Ascending aorta (tissue), 2 donors: ENCODE measurements around the gene LSMEM2. TPM values are rescaled to one million over a fixed set of nuclear protein-coding genes. Genes with fewer than 3 reads are reported as not detected.
A peak's percentile ranks its signal among the peaks of the same experiment; 100 is the strongest.

ENCODE experiments used
- DNase-seq, 2 donors: peaks; one replicate each; pipeline ENCODE4 v3.0.0-alpha.2; 2019; ENCODE audit warnings: low spot score in 2 of 2
- H3K27ac ChIP-seq, 2 donors: fragments of 200-600 bp; sonication (generic); one replicate each; pipeline ENCODE4 v1.5.1; 2016 to 2017; ENCODE audit warnings: mild to moderate bottlenecking in 1 of 2
- H3K27me3 ChIP-seq: fragments of 200-600 bp; sonication (generic); one replicate; pipeline ENCODE4 v1.5.1; 2017
- H3K36me3 ChIP-seq, 2 donors: fragments of 200-600 bp; sonication (generic); one replicate each; pipeline ENCODE4 v1.5.1; 2016
- H3K4me1 ChIP-seq, 2 donors: fragments of 200-600 bp; sonication (generic); one replicate each; pipeline ENCODE4 v1.5.1; 2016 to 2017; ENCODE audit warnings: mild to moderate bottlenecking in 1 of 2
- H3K4me3 ChIP-seq, 2 donors: fragments of 200-600 bp; sonication (generic); one replicate each; pipeline ENCODE4 v1.5.1; 2016 to 2017; ENCODE audit warnings: mild to moderate bottlenecking in 1 of 2
- H3K9me3 ChIP-seq, 2 donors: fragments of 200-600 bp; sonication (generic); one replicate each; pipeline ENCODE4 v1.5.1; 2016
- intact Hi-C: fragments of 100-400 bp; cut with DNase I; formaldehyde crosslinking; loops from one replicate; pipeline ENCODE4 v1.15.1; 2023
- total RNA-seq: library from RNA; depleted of rRNA; stranded (reverse); fragments of >200 nt; gene quantifications from one replicate; pipeline ENCODE4 v1.1.0, GENCODE V29; 2016
- TF ChIP-seq, protein P1 (sequence below), 3 experiments: fragments of 200-600 bp in 2 of 3; fragments of 450-650 bp in 1 of 3; sonication (generic) in 2 of 3; IDR thresholded peaks; one replicate each; pipeline ENCODE4 v1.5.1; 2016 to 2019; ENCODE audit warnings: antibody characterized with exemption in 3 of 3, mild to moderate bottlenecking in 1 of 3, moderate library complexity in 1 of 3

LSMEM2 gene
- total RNA-seq, 1 donor from 2014 or later = not detected

- peaks cover 0 to 10% of the 10 kb centered on the region in 2 donors for H3K36me3 ChIP-seq
- peak overlapping the region; percentile 85 to 89 for H3K4me3 ChIP-seq
- H3K27me3 ChIP-seq = no peaks in the 10 kb centered on the region
- peak overlapping the region; percentile 90 to 91 for H3K27ac ChIP-seq
- peaks cover 13 to 24% of the 10 kb centered on the region in 2 donors for H3K4me1 ChIP-seq
- no peaks in the 10 kb centered on the region for H3K9me3 ChIP-seq
- intact Hi-C loops = loop anchor here (2.0 kb wide), 1 partner anchor 33 kb away; no protein-coding TSS in a partner anchor
- TF ChIP-seq, protein P1, sequence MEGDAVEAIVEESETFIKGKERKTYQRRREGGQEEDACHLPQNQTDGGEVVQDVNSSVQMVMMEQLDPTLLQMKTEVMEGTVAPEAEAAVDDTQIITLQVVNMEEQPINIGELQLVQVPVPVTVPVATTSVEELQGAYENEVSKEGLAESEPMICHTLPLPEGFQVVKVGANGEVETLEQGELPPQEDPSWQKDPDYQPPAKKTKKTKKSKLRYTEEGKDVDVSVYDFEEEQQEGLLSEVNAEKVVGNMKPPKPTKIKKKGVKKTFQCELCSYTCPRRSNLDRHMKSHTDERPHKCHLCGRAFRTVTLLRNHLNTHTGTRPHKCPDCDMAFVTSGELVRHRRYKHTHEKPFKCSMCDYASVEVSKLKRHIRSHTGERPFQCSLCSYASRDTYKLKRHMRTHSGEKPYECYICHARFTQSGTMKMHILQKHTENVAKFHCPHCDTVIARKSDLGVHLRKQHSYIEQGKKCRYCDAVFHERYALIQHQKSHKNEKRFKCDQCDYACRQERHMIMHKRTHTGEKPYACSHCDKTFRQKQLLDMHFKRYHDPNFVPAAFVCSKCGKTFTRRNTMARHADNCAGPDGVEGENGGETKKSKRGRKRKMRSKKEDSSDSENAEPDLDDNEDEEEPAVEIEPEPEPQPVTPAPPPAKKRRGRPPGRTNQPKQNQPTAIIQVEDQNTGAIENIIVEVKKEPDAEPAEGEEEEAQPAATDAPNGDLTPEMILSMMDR (IDR thresholded peaks at IDR 0.05) = peak in 1 of 3 experiments; percentile 5
- no peak for DNase-seq
These were observed 19.2 kb downstream of the LSMEM2 start for GRCh38 chr3:50297896-50298725.

GRCh38 chr3:50298836-50299637 is 20.1 kb downstream of the LSMEM2 start, which contains the start of the genes HYAL3 and NAA80:
Gene HYAL3 (minus strand): TSS chr3:50299405. CDS start chr3:50295602, 3,803 bp downstream.
Gene NAA80 (minus strand): TSS chr3:50299405. CDS start chr3:50297463, 1,942 bp downstream.
- Histone ChIP-seq H3K36me3 (peaks cover 0 to 10% of the 10 kb centered on the region in 2 donors), H3K9me3 (no peaks in the 10 kb centered on the region), H3K4me3 (peak within 1 kb of the TSS; percentile 85 to 89), H3K27me3 (no peaks in the 10 kb centered on the region), H3K4me1 (peaks cover 13 to 19% of the 10 kb centered on the region in 2 donors), H3K27ac (peak within 1 kb of the TSS; percentile 90 to 91)
- TF ChIP-seq, protein P1 (IDR thresholded peaks at IDR 0.05) = peak; percentile 30 to 58 (median 39)
- DNase-seq = peak; percentile 96 to 100
- intact Hi-C loops = loop anchor here (1.0 to 2.0 kb wide), 2 partner anchors 22 to 34 kb away; no protein-coding TSS in a partner anchor

GRCh38 chr3:50299638-50299928 is 20.7 kb downstream of the LSMEM2 start:
- peak overlapping the region; percentile 43 to 89 for H3K4me3 ChIP-seq
- DNase-seq = no peak
- peaks cover 13 to 19% of the 10 kb centered on the region in 2 donors for H3K4me1 ChIP-seq
- H3K36me3 ChIP-seq = peaks cover 0 to 10% of the 10 kb centered on the region in 2 donors
- no peaks in the 10 kb centered on the region for H3K9me3 ChIP-seq
- TF ChIP-seq, protein P1 (IDR thresholded peaks at IDR 0.05) = no peak
- intact Hi-C loops = loop anchor here (1.0 to 2.0 kb wide), 2 partner anchors 22 to 35 kb away; no protein-coding TSS in a partner anchor
- H3K27ac ChIP-seq = peak overlapping the region; percentile 77 to 78
- no peaks in the 10 kb centered on the region for H3K27me3 ChIP-seq

DNA sequence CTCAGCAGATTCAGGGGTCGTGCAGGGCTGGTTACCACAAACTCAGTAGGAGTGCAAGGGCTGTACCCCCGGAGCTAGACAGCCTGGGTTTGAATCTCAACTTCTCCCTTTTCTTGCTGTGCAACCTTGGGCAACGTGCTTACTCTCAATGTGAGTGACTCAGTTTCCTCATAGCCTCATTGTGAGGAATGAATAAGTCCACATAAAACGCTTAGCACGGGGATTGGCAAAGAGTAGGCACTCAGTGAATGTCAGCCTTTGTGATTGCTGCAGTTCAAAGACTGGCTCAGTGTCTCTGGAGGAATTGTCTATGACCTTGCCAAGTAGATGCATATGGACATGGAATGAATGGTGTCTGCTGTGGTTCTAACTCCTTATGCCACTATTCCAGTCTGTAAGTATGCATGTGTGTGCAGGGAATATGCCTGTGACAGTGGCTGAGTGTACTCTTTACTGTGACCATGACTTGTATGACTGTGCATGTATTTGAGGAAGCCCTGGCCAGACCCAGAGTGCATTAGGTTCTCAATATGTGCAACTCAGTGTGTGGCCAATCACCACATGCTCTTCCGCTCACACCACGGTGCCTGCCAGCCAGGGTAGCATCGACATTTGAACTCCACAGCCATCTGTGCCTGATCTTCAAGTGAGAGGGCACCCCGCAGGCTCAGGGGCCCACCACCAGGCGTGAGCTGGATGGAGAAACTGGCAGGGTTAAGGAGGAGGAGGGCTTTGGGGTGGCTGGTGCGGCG is 21.2 kb downstream of the LSMEM2 start:
- Histone ChIP-seq H3K4me3 (peak overlapping the region; percentile 43 to 89), H3K36me3 (peaks cover 0 to 10% of the 10 kb centered on the region in 2 donors), H3K4me1 (peaks cover 13 to 19% of the 10 kb centered on the region in 2 donors), H3K27me3 (no peaks in the 10 kb centered on the region), H3K27ac (peak overlapping the region; percentile 77 to 78), H3K9me3 (no peaks in the 10 kb centered on the region)
- intact Hi-C loops = loop anchor here (1.0 to 2.0 kb wide), 2 partner anchors 21 to 35 kb away; no protein-coding TSS in a partner anchor
- DNase-seq = no peak
- TF ChIP-seq, protein P1 (IDR thresholded peaks at IDR 0.05) = no peak
